HG03439 (cell line): Measurements from ENCODE around the gene OR6C2.
"Not testable (repeated sequence)": the region's sequence is repeated elsewhere in the genome, so short reads cannot be mapped to it uniquely, and the experiment has no call there.

ENCODE experiments used
- ATAC-seq: cut with Tn5 transposase; IDR thresholded peaks from one replicate; pipeline ENCODE4 v1.9.1; 2021; ENCODE audit warnings: mild to moderate bottlenecking, moderate library complexity; ENCODE audit not compliant: unreplicated experiment

OR6C2 gene

DNA sequence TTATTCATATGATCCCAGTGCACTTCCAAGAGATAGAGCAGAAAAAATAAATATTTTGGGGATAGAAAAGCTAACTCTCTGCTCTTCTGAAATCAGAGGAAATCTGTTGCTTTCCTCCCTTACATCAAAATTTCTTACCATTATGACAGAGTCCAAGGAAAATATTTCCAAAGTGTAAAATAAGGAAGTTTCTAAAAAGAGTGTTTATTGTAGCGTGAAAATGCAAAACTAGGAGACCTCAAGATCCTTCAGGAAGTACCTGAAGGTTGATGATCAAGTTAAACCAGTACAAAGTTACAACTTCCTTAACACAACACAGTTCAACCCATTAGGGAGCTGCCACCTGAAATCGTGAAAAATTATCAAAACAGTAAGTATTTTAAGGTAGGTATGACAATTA, at the start of gene OR6C2:
OR6C2 (plus strand) TSS at position 301 of the 400 bp plus-strand sequence. CDS start 8,138 bp downstream, outside the sequence.
- ATAC-seq: no peak

- ATAC-seq: no peak
Measured at GRCh38 chr12:55396326-55396725, 47.5 kb upstream of the OR6C2 start.

DNA sequence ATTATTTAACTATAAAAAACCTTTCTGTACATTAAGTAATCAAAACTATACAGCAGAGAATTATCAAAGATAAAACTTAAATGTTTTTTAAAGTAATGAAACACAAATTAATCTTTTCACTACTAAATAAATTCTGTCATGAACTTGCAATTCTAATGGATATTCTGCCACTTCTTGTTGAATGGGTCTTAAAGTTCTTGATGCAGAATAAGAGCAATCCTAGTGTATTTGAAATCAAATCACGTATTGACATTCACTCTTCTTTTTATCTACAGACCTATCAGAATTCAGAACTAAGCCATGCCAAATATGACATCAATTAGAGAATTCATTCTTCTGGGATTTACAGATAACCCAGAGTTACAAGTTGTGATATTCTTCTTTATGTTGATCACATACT, 43.6 kb upstream of the OR6C2 start, which contains the start of gene OR6C65:
OR6C65 (plus strand) TSS at position 301 of the 400 bp plus-strand sequence; CDS start at position 301, 0 bp downstream.
- ATAC-seq: no peak

DNA sequence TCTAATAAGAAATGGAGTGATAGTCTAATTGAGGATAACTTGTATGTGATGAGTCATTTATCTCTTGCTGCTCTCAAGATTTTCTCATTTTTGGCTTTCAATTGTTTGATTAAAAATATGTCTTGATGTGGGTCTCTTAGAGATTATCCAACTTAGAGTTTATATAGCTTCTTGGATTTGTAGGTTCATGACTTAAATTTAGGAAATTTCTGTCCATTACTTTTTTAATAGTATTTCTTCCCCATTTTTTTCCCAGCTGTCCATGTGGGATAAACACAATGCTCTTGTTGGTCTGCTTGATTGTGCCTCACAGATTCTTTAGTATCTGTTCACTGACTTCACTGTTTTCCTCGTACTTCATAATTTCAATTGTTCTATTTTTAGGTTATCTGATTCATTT, 36.0 kb upstream of the OR6C2 start:
- ATAC-seq: no peak

DNA sequence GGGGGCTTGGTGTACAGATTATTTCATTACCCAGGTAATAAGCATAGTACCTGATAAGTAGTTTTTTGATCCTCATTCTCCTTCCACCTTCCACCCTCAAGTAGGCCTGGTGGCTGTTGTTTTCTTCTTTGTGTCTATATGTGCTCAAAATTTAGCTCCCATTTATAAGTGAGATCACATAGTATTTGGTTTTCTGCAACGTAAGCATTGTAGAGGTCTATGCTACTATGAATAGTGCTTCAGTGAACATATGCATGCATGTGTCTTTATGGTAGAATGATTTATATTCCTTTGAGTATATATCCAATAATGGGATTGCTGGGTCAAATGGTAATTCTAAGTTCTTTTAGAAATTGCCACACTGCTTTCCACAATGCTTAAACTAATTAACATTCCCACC, 34.7 kb upstream of the OR6C2 start:
- not testable (repeated sequence) for ATAC-seq

DNA sequence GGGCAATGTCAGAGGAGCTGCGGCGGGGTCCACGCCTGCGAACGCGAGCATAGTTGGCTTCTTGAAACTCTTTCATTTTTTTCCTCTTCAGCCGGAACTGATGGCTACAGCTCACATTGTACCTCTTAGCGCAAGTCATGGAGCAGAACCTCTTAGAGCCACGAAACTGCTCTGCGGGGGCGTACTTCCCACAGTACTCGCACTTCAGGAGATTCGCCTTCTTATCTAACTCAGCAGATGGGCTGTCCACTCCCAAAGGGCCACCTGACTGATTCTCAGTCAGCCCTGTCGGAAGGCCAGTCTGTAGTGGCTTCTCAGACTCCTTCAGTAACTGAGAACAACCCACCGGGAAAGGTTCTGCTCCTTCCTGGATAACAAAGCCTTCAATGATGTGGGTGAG, 31.7 kb upstream of the OR6C2 start:
- not testable (repeated sequence) for ATAC-seq

DNA sequence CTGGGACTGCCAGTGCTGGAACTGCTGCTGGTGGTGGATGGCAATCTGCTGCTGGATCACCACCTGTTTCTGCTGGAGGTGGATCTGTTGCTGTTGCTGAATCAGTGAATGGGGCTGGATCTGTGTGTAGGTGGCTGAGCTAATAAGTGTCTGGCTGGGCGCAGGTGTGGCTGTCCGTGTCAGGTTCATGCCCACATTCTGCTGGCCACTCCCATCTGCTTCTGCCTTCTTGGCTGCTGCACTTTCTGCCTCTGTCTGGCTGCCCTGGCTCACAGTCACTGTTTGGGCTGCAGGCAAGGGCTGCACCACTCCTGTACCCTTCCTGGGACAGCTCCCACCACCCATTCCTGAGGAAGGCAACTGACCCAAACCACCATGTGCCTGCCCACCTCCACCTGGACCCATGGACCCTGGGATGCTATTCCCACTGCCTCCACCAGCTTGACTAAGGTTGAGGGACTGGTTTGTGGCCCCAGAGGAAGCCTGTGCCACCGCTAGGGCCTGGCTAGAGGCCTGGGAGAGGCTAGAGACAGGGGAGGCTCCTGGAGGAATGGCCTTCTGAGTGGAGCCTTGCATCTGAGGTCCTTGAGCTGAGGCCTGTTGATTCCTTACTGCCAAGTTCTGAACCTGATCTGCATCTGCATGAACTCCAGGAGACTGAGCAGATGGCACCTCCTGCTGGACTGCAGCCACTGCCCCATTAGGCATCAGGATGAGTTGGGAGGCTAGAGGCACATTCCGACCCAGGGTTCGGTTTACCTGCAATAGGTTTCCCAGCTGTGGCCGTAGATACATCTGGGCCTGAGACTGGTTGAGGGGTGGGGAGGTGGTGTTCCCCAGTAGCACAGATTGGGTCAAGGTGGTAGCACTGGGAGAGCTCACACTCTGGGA, 30.1 kb upstream of the OR6C2 start:
- ATAC-seq: not testable (repeated sequence)

- not testable (repeated sequence) for ATAC-seq
Measured at GRCh38 chr12:55414396-55414823, 29.5 kb upstream of the OR6C2 start.

DNA sequence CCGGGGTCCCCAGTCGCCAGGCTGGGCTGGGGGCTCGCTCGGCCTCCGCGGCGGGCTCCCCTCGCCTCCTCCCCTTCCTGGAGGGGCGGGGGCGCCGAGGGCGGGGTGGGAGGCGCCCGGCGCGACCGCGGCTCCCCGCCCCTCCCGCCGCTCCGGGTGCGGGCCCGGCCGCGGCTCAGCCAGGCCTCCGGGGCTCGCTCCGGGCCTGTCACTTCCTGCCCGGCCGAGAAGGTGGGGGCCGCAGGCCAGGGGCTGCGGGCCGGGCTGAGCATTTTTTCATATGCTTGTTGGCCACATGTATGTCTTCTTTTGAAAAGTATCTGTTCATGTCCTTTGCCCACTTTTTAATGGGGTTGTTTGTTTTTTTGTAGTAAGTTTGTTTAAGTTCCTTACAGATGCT, 29.0 kb upstream of the OR6C2 start:
- not testable (repeated sequence) for ATAC-seq

DNA sequence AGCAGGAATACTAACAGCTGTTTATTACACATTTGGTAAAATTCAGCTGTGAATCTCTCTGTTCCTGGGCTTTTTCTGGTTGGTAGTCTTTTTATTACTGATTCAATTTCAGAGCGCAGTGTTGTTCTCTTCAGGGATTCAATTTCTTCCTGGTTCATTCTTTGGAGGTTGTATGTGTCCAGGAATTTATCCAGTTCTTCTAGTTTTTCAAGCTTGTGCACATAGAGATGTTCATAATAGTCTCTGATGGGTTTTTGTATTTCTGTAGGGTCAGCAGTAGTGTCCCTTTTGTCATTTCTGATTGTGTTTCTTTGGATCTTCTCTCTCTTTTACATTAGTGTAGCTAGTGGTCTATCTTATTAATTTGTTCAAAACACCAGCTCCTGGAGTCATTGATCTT, 26.9 kb upstream of the OR6C2 start:
- ATAC-seq: no peak

GRCh38 chr12:55420307-55420962, 23.4 kb upstream of the OR6C2 start:
- ATAC-seq: no peak

- no peak for ATAC-seq
Measured at GRCh38 chr12:55425954-55426353, 17.9 kb upstream of the OR6C2 start, which contains the start of gene OR6C76. TSS of gene OR6C76 (plus strand) at chr12:55426254. CDS start at chr12:55426254, 0 bp downstream.

DNA sequence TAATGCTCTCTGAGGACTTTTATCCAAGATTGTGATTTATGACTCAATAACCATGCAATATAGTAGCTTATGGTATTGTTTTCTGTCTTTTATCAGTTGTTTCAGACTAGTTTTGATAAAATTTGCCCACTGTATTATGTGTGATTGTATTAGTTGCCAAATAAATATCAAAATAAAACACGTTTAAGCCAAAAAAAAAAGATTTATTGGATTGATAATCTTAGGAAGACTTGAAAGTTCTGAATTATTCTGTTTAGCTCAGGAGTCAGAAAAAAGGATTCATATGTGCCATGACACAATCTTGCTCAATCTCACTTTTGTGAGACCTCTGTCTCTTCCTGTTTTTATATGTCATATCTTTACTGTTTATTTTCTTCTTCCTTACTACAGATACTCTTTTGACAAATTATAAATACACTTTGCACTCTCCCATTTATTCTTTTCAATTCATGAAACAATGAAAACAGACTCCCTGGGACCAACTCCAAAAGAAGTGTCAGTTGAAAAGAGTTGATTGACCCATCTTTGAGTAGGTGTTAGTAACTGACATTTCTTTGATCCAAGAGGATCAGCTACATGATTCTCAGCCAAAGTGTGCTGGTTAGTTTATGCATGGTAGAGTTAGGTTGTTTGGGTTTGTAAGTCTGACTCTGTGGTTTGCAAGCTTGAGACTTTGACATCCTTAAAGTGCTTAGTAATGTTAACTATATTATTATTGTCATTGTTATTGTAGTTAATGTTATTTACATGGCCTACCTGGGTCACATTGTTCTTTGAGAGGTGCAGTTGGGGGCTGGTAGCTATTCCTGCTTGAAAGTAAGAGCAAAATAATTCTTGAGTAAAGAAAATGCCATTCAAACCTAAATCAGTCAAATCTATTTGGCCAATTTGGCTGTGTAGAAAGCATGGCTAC, 15.3 kb upstream of the OR6C2 start:
- ATAC-seq: no peak

DNA sequence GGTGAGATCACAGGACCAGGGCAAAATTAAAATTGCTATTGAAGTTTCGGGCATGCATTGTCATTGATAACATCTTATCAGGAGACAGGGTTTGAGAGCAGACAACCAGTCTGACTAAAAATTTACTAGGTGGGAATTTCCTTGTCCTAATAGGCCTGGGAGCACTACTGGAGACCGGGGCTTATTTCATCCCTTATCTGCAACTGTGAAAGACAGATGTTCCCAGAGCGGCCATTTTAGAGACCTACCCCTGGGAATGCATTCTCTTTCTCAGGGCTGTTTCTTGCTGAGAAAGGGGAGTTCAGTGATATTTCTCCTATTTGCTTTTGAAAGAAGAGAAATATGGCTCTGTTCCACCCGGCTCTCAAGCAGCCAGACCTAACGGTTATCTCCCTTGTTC, 2.6 kb upstream of the OR6C2 start:
- not testable (repeated sequence) for ATAC-seq

GRCh38 chr12:55445357-55445756, 1.5 kb downstream of the OR6C2 start:
- ATAC-seq: no peak

- no peak for ATAC-seq
Measured at GRCh38 chr12:55446326-55446725, 2.5 kb downstream of the OR6C2 start.

DNA sequence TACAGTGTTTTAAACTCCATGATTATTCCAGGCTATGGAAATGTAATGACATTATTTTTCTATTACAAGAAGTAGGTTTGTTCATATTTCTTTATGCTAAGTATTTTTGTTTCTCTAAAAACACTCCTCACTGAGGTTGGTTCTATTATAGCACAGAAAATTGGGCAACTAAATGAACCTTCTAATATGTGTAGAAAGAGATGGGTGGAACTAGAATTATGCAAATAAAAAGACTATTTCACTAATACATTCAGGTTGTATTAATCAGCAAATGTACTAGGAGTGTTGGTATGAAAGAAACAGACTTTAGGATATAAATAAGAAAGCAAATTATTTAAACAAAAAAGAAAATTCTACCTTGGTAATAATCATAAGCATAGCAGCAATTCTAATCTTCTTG, 4.9 kb downstream of the OR6C2 start:
- no peak for ATAC-seq

DNA sequence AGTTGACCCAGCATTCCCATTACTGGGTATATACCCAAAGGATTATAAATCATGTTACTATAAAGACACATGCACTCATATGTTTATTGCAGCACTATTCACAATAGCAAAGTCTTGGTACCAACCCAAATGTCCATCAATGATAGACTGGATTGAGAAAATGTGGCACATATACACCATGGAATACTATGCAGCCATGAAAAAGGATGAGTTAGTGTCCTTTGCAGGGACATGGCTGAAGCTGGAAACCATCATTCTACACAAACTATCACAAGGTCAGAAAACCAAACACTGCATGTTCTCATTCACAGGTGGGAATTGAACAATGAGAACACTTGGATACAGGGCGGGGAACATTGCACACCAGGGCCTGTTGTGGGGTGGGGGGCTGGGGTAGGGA, 21.1 kb downstream of the OR6C2 start:
- not testable (repeated sequence) for ATAC-seq

- ATAC-seq: no peak
Measured at GRCh38 chr12:55467836-55468235, 24.0 kb downstream of the OR6C2 start.

DNA sequence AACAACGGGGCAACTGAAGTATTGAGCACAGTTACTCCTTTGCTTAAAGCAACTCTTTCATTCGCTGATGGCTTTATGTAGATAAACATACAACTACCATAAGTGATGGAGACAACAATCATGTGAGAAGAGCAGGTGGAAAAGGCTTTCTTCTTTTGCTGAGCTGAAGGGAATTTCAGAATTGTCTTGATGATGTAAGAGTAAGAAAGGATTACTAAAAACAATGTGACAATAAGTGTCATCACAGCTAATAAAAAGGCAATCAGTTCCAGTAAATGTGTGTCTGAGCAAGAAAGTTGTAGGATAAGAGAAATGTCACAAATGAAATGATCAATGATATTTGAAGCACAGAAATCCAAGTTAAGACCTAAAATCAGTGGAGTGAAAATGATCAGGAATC, 25.4 kb downstream of the OR6C2 start:
- no peak for ATAC-seq
